IMR-90 (cell line): ENCODE data around the gene CRBN. TPM values are rescaled to one million over a fixed set of nuclear protein-coding genes. Genes with fewer than 3 reads are reported as not detected.

ENCODE experiments used
- ATAC-seq: fragments of 200-7000 bp; cut with Tn5 transposase; 2 replicates; pipeline ENCODE4 v1.9.1; 2020; ENCODE audit warnings: low read depth, mild to moderate bottlenecking, moderate library complexity
- BruUV-seq: library from RNA; stranded (reverse); fragments of 400-500 nt; replicated peaks from 2 replicates; lab custom pipeline; 2021; lab: Mats Ljungman, UMichigan
- CTCF ChIA-PET: fragments of 300-600 bp; formaldehyde crosslinking; extraction: SDS; loops from one replicate; lab custom pipeline; 2021; ENCODE audit warnings: antibody characterized with exemption; lab: Yijun Ruan, JAX
- POLR2A ChIA-PET: fragments of 300-600 bp; sonication (Branson Sonifier 250); formaldehyde crosslinking; loops from one replicate; lab custom pipeline; 2022; ENCODE audit warnings: antibody characterized with exemption; ENCODE audit not compliant: unreplicated experiment; lab: Charles Lee
- DNase-seq: peaks from one replicate; pipeline ENCODE4 v3.0.0; 2013
- H2AFZ ChIP-seq: replicated peaks from 2 replicates; pipeline ENCODE3; 2013; ENCODE audit warnings: low read length, mild to moderate bottlenecking; ENCODE audit not compliant: poor library complexity
- H2AK5ac ChIP-seq: 2 replicates; pipeline ENCODE4 v1.6.1; 2013; ENCODE audit warnings: low read depth, low read length, inconsistent platforms
- H2AK9ac ChIP-seq: replicated peaks from 2 replicates; pipeline ENCODE3; 2013; ENCODE audit warnings: mild to moderate bottlenecking, low read depth, low read length, moderate library complexity; ENCODE audit not compliant: poor library complexity
- H2BK120ac ChIP-seq: 2 replicates; pipeline ENCODE4 v1.6.1; 2013; ENCODE audit warnings: low read depth, low read length, inconsistent platforms
- H2BK15ac ChIP-seq: 3 replicates; pipeline ENCODE4 v1.6.1; 2013; ENCODE audit warnings: low read depth, low read length, inconsistent platforms
- H2BK20ac ChIP-seq: 2 replicates; pipeline ENCODE4 v1.6.1; 2013; ENCODE audit warnings: low read depth, mild to moderate bottlenecking, inconsistent platforms, low read length, moderate library complexity
- H2BK5ac ChIP-seq: 2 replicates; pipeline ENCODE4 v1.6.1; 2013; ENCODE audit warnings: mild to moderate bottlenecking, low read depth, low read length, inconsistent platforms; ENCODE audit not compliant: poor library complexity, severe bottlenecking
- H3K14ac ChIP-seq: replicated peaks from 2 replicates; pipeline ENCODE4 v1.6.1; 2013; ENCODE audit warnings: low read depth, low read length, inconsistent platforms
- H3K18ac ChIP-seq: 2 replicates; pipeline ENCODE4 v1.6.1; 2013; ENCODE audit warnings: low read depth, low read length, control low read depth
- H3K23ac ChIP-seq: 2 replicates; pipeline ENCODE4 v1.6.1; 2013; ENCODE audit warnings: low read depth, low read length, inconsistent platforms
- H3K27ac ChIP-seq: 2 replicates; pipeline ENCODE4 v1.5.1; 2013; ENCODE audit warnings: mild to moderate bottlenecking, control low read depth, low read length; ENCODE audit not compliant: insufficient read depth
- H3K27me3 ChIP-seq: 2 replicates; pipeline ENCODE4 v1.6.1; 2013; ENCODE audit warnings: low read length; ENCODE audit not compliant: control insufficient read depth, insufficient read depth
- H3K36me3 ChIP-seq: 2 replicates; pipeline ENCODE4 v1.6.1; 2013; ENCODE audit warnings: low read length, mixed read lengths; ENCODE audit not compliant: control insufficient read depth, insufficient read depth
- H3K4ac ChIP-seq: 2 replicates; pipeline ENCODE4 v1.6.1; 2013; ENCODE audit warnings: low read depth, low read length, inconsistent platforms
- H3K4me1 ChIP-seq: 2 replicates; pipeline ENCODE4 v1.6.1; 2013; ENCODE audit warnings: low read length, mixed read lengths; ENCODE audit not compliant: control insufficient read depth, insufficient read depth
- H3K4me2 ChIP-seq: 2 replicates; pipeline ENCODE4 v1.6.1; 2013; ENCODE audit warnings: low read depth, mild to moderate bottlenecking, control low read depth, low read length, moderate library complexity
- H3K4me3 ChIP-seq: 2 replicates; pipeline ENCODE4 v1.5.1; 2013; ENCODE audit warnings: low read depth, mild to moderate bottlenecking, control low read depth, low read length, moderate library complexity; ENCODE audit not compliant: insufficient read depth
- H3K56ac ChIP-seq: 2 replicates; pipeline ENCODE4 v1.6.1; 2013; ENCODE audit warnings: low read length, inconsistent platforms; ENCODE audit not compliant: insufficient read depth; ENCODE audit errors: extremely low read depth
- H3K79me1 ChIP-seq, 2 experiments: 2 replicates each; pipeline ENCODE4 v1.6.1; 2013; ENCODE audit warnings: low read length in 2 of 2, inconsistent platforms in 1 of 2, low read depth in 1 of 2
- H3K9ac ChIP-seq: 2 replicates; pipeline ENCODE4 v1.6.1; 2013; ENCODE audit warnings: low read depth, low read length, control low read depth
- H3K9me1 ChIP-seq: 2 replicates; pipeline ENCODE4 v1.6.1; 2013; ENCODE audit warnings: low read length, inconsistent platforms; ENCODE audit not compliant: insufficient read depth
- H3K9me3 ChIP-seq: 2 replicates; pipeline ENCODE4 v1.6.1; 2013; ENCODE audit warnings: low read length; ENCODE audit not compliant: control insufficient read depth, insufficient read depth
- H4K20me1 ChIP-seq: 2 replicates; pipeline ENCODE4 v1.6.1; 2013; ENCODE audit warnings: low read length, inconsistent platforms; ENCODE audit not compliant: insufficient read depth
- H4K5ac ChIP-seq: 2 replicates; pipeline ENCODE4 v1.6.1; 2013; ENCODE audit warnings: mild to moderate bottlenecking, low read depth, low read length, control low read depth
- H4K8ac ChIP-seq, 2 experiments: 2 replicates each; pipeline ENCODE4 v1.6.1; 2013; ENCODE audit warnings: low read depth in 2 of 2, low read length in 2 of 2, control low read depth in 1 of 2, inconsistent platforms in 1 of 2
- H4K91ac ChIP-seq: 2 replicates; pipeline ENCODE4 v1.6.1; 2013; ENCODE audit warnings: low read depth, low read length, inconsistent platforms; ENCODE audit not compliant: insufficient read depth
- BHLHE40 ChIP-seq: fragments of 150-350 bp; IDR thresholded peaks from 2 replicates; pipeline ENCODE4 v1.6.1; 2016; ENCODE audit warnings: mild to moderate bottlenecking, low read depth, low read length
- CEBPB ChIP-seq: IDR thresholded peaks from 2 replicates; pipeline ENCODE4 v1.6.1; 2012; ENCODE audit warnings: low read depth, low read length, improper control_type of control experiment
- ELK1 ChIP-seq: fragments of 150-350 bp; IDR thresholded peaks from 2 replicates; pipeline ENCODE4 v1.6.1; 2016; ENCODE audit warnings: low read depth, mild to moderate bottlenecking, low read length, moderate library complexity, borderline replicate concordance
- FOS ChIP-seq: fragments of 150-350 bp; IDR thresholded peaks from 2 replicates; pipeline ENCODE4 v1.6.1; 2016; ENCODE audit warnings: low read depth, low read length
- MAZ ChIP-seq: IDR thresholded peaks from 2 replicates; pipeline ENCODE4 v1.6.1; 2012; ENCODE audit warnings: low read depth, mild to moderate bottlenecking, low read length, improper control_type of control experiment, moderate library complexity, borderline replicate concordance
- MXI1 ChIP-seq: IDR thresholded peaks from 2 replicates; pipeline ENCODE4 v1.6.1; 2012; ENCODE audit warnings: low read depth, mild to moderate bottlenecking, low read length, moderate library complexity, borderline replicate concordance
- NFE2L2 ChIP-seq: fragments of 150-350 bp; IDR thresholded peaks from 2 replicates; pipeline ENCODE4 v1.6.1; 2016; ENCODE audit warnings: low read depth, mild to moderate bottlenecking, low read length
- POLR2A ChIP-seq: IDR thresholded peaks from 2 replicates; pipeline ENCODE4 v1.6.1; 2012; ENCODE audit warnings: mild to moderate bottlenecking, low read depth, low read length
- SMC3 ChIP-seq: fragments of 150-350 bp; IDR thresholded peaks from 2 replicates; pipeline ENCODE4 v1.6.1; 2016; ENCODE audit warnings: low read depth, mild to moderate bottlenecking, antibody characterized with exemption, low read length, moderate library complexity
- WGBS, 2 experiments: methylation state at CpG; one replicate each; pipeline versions ENCODE4 v1.1.5 to v1.1.7; 2013; ENCODE audit warnings: missing lambda C conversion rate in 2 of 2; ENCODE audit not compliant: insufficient read length in 1 of 2; ENCODE audit errors: extremely low coverage in 2 of 2; 5-methylcytosine and 5-hydroxymethylcytosine counted together
- dilution Hi-C: fragments of 300-500 bp; cut with HindIII; formaldehyde crosslinking; loops from one replicate; pipeline ENCODE4 v1.14.3; 2018; ENCODE audit warnings: low sequenced_read_pairs; ENCODE audit not compliant: unreplicated experiment
- in situ Hi-C: fragments of 300-500 bp; cut with MboI; formaldehyde crosslinking; loops from 3 replicates; pipeline ENCODE4 v1.14.3; 2019; ENCODE audit warnings: low sequenced_read_pairs, inconsistent platforms, mixed read lengths
- intact Hi-C: fragments of 100-400 bp; cut with micrococcal nuclease; formaldehyde crosslinking; loops from 2 replicates; pipeline ENCODE4 v1.10.0; 2022
- polyA plus RNA-seq, 3 experiments: library from polyadenylated mRNA; depleted of rRNA; stranded (reverse); fragments of >200 nt; gene quantifications; 2 replicates each; pipeline ENCODE4 v1.2.3, GENCODE V29; 2012; ENCODE audit warnings: low replicate concordance in 1 of 3
- total RNA-seq: library from RNA; depleted of rRNA; stranded (reverse); fragments of >200 nt; gene quantifications from 2 replicates; pipeline ENCODE4 v1.2.3, GENCODE V29; 2012

CRBN gene
- total and polyA plus RNA-seq, 2 of the 4 experiments (the other 2 are of a cell fraction): 21.8 to 33.9 TPM

GRCh38 chr3:3127432-3128010, 52.0 kb downstream of the CRBN start:
- Histone ChIP-seq H3K4me3 (peak overlapping the region; percentile 99), H3K4me2 (peak overlapping the region; percentile 98), H3K9ac (peak overlapping the region; percentile 98), H2BK15ac (no peak overlapping the region), H2BK120ac (no peak overlapping the region), H3K4me1 (peaks cover 5% of the 10 kb centered on the region), H4K8ac (peak overlapping the region; percentile 77 to 100), H3K36me3 (peaks cover 12% of the 10 kb centered on the region), H2BK5ac (peak overlapping the region; percentile 92), H3K23ac (peak overlapping the region; percentile 58), H4K5ac (peak overlapping the region; percentile 32; the same call in 1 of the 2 replicates), H2AFZ (peak overlapping the region; percentile 90), H3K9me1 (no peaks in the 10 kb centered on the region; the same call in 1 of the 2 replicates), H2BK20ac (no peak overlapping the region), H3K18ac (peak overlapping the region; percentile 20; the same call in 1 of the 2 replicates), H3K9me3 (no peaks in the 10 kb centered on the region), H3K79me1 (peaks cover 10 to 19% of the 10 kb centered on the region in 2 experiments), H3K56ac (peak overlapping the region; percentile 45), H4K20me1 (no peaks in the 10 kb centered on the region; the same call in 1 of the 2 replicates), H2AK5ac (peak overlapping the region; percentile 62), H3K27me3 (no peaks in the 10 kb centered on the region), H3K14ac (peak overlapping the region; percentile 35), H2AK9ac (peak overlapping the region; percentile 88), H3K27ac (peak overlapping the region; percentile 99), H3K4ac (peak overlapping the region; percentile 81), H4K91ac (peak overlapping the region; percentile 20)
- peak; percentile 11 for DNase-seq
- ChIA-PET POLR2A (no interaction called here), CTCF (no interaction called here)
- dilution Hi-C loops: no loop called here
- 0% methylated on average over 2 of the region's 20 CpGs; no CpG with 5 or more reads in 1 of the 2 experiments for WGBS, 2 experiments
- TF ChIP-seq ELK1: no peak
- TF ChIP-seq CEBPB: no peak
- no peak for TF ChIP-seq NFE2L2
- TF ChIP-seq SMC3: no peak
- no peak for TF ChIP-seq MAZ
- no peak for TF ChIP-seq MXI1
- TF ChIP-seq FOS: no peak
- no peak for TF ChIP-seq POLR2A
- no peak for TF ChIP-seq BHLHE40
- in situ Hi-C loops: no loop called here
- intact Hi-C loops: no loop called here
- ATAC-seq: no peak
- TSS peak; percentile 32 for BruUV-seq
